IMR-90 (cell line): ENCODE data around the gene MNS1.
"Not testable (repeated sequence)": the region's sequence is repeated elsewhere in the genome, so short reads cannot be mapped to it uniquely, and the experiment has no call there.

ENCODE experiments used
- CEBPB ChIP-seq: IDR thresholded peaks from 2 replicates; pipeline ENCODE4 v1.6.1; 2012; ENCODE audit warnings: low read depth, low read length, improper control_type of control experiment
- CTCF ChIP-seq: conservative IDR thresholded peaks from 2 replicates; pipeline ENCODE4 v1.5.1; 2012; ENCODE audit warnings: mild to moderate bottlenecking, low read depth, low read length, improper control_type of control experiment
- FOS ChIP-seq: fragments of 150-350 bp; IDR thresholded peaks from 2 replicates; pipeline ENCODE4 v1.6.1; 2016; ENCODE audit warnings: low read depth, low read length
- MXI1 ChIP-seq: IDR thresholded peaks from 2 replicates; pipeline ENCODE4 v1.6.1; 2012; ENCODE audit warnings: low read depth, mild to moderate bottlenecking, low read length, moderate library complexity, borderline replicate concordance
- POLR2A ChIP-seq: IDR thresholded peaks from 2 replicates; pipeline ENCODE4 v1.6.1; 2012; ENCODE audit warnings: mild to moderate bottlenecking, low read depth, low read length
- RAD21 ChIP-seq: IDR thresholded peaks from 2 replicates; pipeline ENCODE4 v1.6.1; 2012; ENCODE audit warnings: low read length, improper control_type of control experiment
- RFX5 ChIP-seq: IDR thresholded peaks from 2 replicates; pipeline ENCODE4 v1.8.0; 2012; ENCODE audit warnings: low read depth, mild to moderate bottlenecking, low read length, moderate library complexity
- TF ChIP-seq, protein P1 (sequence below): fragments of 150-350 bp; IDR thresholded peaks from 2 replicates; pipeline ENCODE4 v1.6.1; 2017; ENCODE audit warnings: mild to moderate bottlenecking, antibody characterized with exemption, low read length, low read depth

DNA sequence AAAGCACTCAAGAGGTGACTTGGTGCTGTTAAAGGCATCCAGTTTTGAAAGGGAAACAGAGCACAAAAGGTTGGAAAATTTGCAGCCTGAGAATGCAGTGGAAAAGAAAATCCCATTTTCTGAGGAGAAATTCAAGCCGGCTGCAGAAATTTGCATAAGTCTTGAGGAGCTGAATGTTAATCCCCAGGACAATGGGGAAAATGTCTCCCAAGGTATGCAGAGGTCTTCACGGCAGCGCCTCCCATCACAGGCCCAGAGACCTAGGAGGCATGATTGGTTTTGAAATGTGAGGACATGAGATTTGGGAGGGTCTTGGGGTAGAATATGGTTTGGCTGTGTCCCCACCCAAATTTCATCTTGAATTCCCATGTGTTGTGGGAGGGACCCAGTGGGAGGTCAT lies 67.6 kb downstream of the MNS1 start:
- not testable (repeated sequence) for TF ChIP-seq CEBPB, CTCF, POLR2A, RFX5, MXI1, RAD21, FOS
- TF ChIP-seq, protein P1, sequence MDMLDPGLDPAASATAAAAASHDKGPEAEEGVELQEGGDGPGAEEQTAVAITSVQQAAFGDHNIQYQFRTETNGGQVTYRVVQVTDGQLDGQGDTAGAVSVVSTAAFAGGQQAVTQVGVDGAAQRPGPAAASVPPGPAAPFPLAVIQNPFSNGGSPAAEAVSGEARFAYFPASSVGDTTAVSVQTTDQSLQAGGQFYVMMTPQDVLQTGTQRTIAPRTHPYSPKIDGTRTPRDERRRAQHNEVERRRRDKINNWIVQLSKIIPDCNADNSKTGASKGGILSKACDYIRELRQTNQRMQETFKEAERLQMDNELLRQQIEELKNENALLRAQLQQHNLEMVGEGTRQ, result not testable (repeated sequence)
